ENCODE data around the gene RAET1G.
A peak's percentile ranks its signal among the peaks of the same experiment; 100 is the strongest.
"Not testable (repeated sequence)": the region's sequence is repeated elsewhere in the genome, so short reads cannot be mapped to it uniquely, and the experiment has no call there.

RAET1G gene

GRCh38 chr6:149935246-149935645 is 12.3 kb upstream of the RAET1G start:
- DNase-seq (ENCODE audit: low read depth in 1 of 2, low spot score in 1 of 2), result no peak

- DNase-seq (ENCODE audit: low read depth in 1 of 2, low spot score in 1 of 2), result peak; percentile 42 to 71
Measured at GRCh38 chr6:149934249-149935156, 11.6 kb upstream of the RAET1G start.

GRCh38 chr6:149933461-149933860 is 10.5 kb upstream of the RAET1G start:
- DNase-seq (ENCODE audit: low read depth in 1 of 2, low spot score in 1 of 2), result no peak

GRCh38 chr6:149933036-149933435 is 10.1 kb upstream of the RAET1G start:
- DNase-seq (ENCODE audit: low read depth in 1 of 2, low spot score in 1 of 2), result no peak

GRCh38 chr6:149931501-149931900 is 8.6 kb upstream of the RAET1G start:
- no peak for DNase-seq (ENCODE audit: low read depth in 1 of 2, low spot score in 1 of 2)

DNA sequence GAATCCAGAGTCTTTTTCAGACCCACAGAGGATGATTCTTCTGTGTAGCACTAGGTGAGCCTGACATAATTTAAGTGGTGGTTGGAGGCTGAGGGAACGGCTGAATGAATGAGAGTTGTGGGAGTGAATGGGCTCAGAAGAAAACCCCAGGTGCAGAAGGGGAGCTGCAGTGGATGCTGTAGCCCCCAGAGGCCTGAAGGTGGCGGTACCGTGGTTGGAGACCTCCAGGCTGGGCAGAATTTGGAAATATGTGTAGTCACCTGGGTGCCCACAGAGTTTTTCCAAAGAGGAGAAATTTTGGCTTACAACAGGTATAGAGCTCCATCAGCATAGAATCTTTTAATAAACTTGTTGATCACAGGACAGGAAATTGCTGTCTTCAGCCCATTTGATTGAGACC is 6.5 kb upstream of the RAET1G start:
- no peak for DNase-seq (ENCODE audit: low read depth in 1 of 2, low spot score in 1 of 2)

DNA sequence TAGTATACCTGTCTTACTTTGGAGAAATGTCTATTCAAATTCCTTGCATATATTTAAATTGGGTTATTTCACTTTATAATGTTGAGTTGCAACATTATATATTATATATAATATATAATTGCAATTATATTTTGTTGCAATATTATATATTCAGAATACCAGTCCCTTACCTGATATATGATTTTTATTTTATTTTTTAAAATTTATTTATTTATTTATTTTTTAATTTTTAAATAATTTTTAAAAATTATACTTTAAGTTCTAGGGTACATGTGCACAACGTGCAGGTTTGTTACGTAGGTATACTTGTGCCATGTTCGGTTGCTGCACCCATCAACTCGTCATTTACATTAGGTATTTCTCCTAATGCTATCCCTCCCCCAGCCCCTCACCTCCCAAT is 4.1 kb upstream of the RAET1G start:
- DNase-seq (ENCODE audit: low read depth in 1 of 2, low spot score in 1 of 2), result not testable (repeated sequence)

- DNase-seq (ENCODE audit: low read depth in 1 of 2, low spot score in 1 of 2), result peak; percentile 49 to 70
Measured at GRCh38 chr6:149925974-149926777, 3.3 kb upstream of the RAET1G start.

DNA sequence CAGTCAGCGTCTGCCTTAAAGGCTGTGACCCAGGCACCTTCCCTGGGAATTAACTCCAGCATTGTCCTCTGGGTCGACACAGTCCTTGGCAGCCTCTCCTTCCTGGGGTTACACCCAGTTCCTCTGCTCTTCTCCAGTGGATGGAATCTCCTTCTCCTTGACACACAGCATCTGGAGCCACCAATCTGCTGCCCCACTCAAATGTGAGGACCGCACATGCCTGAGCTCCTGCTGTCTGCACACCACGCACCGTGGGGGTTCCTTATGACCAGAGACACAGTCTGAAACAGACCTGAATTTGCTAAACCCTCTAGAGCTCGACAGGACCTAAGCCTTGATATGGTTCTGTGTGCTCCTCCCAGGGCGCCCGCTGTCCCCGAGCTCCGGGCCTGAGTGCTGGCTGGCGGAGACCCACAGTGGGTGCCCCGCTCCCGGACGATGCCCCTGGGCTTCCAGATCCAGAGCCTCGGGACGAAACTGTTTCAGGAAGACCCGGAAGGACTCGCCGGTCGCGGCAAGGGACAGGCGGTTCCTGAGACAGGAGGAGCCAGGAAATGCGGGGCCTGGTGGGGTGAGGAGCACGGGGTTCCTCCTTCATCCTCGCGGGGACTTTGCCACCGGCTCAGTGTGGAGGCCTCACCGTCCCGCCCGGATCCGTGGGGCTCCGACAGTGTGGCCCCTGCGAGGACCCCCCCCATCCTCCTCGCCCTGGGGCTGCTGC is 2.5 kb upstream of the RAET1G start:
- DNase-seq (ENCODE audit: low read depth in 1 of 2, low spot score in 1 of 2), result no peak

DNA sequence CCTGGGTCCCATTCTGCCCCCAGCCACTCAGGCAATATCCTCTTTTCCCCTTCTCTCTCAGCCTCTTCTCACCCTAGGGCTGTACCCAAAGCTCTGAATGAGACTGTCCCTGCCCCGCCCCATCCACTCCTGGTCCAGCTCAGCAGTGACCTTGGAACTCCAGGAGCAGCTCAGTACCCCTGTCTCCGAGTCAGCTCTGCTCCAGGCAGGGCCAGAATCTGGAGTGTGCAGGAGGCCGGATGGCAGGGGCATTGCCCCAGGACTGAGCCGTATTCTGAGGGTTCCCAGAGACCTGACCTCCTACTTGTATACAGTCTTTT is 2.0 kb upstream of the RAET1G start:
- no peak for DNase-seq (ENCODE audit: low read depth in 1 of 2, low spot score in 1 of 2)

DNA sequence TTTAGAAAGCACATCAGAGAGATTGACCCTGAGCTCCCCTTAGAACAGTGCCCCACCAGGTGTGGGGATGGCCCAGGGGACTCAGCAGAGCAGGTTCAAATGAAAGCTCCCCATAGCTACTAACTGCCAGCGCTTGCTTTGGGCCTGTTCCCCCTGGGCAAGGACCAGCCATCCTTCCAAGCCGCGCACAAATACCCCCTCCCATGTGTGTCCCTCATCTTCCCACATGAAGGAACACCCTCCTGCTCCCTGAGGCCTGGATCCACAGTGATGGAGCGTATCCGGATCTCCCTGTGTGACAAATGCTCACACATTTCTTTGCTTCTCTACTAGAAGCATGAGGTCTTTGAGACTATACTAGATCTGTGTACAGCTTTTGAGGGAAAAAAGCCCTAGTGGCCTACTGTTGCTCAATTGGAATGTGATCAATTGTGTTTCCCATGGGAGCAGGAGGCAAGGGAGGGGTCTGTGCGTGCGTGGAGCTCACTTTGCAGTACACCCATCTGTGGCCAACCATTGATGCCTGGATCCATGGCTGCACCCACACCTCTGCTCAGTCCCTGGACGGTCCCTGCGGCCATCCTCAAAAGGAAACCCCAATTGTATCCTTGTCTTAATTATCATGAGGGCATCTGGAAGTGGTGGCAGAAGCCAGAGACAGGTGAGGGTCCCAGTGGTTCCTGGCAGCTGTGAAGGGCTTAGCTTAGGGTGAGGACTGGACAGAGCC is 1.4 kb upstream of the RAET1G start:
- no peak for DNase-seq (ENCODE audit: low read depth in 1 of 2, low spot score in 1 of 2)

DNA sequence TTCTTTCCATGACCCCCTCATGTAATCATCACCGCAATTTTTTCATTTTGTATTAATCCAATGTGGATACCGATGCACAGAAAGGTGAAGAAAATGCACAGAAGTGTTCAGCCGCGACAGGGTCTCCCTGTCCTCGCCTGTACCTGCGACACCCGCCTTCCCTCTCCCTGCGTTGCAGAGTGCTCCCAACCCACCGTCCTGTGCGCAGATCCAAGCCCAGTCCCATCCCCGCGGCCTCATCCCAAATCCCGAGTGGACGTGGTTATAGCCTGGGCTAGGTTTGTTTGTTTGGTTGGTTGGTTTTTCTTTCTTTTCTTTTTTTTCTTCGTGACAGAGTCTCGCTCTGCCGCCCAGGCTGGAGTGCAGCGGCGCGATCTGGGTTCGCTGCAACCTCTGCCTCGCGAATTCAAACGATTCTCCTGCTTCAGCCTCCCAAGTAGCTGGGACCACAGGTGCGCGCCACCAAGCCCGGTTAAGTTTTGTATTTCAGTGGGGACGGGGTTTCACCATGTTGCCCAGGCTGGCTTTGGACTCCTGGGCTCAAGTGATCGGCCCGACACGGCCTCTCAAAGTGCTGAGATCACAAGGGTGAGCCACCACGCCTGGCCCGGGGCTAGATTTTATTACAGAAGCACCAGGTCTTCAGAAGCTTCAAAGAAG is 536 bp upstream of the RAET1G start:
- DNase-seq (ENCODE audit: low read depth in 1 of 2, low spot score in 1 of 2), result no peak

DNA sequence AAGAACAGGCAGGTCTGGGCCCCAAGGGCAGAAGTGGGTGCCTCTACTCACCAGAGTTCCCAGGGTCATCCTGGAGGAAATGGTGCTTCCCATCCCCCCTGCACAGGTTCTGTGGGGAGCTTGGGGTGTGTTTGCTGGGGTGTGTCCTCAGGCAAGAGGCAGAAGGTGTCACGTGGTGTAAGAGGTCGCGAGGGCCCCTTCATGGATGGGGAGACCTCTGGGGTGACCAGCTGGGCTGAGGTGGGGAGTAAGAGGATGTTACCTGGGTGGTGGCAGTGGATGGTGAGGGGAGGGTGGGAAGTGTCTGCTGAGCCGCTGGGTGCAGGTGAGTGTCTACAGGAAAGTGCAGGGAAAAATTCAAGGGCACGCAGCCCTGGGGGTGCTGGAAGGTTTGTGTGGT is 830 bp downstream of the RAET1G start:
- DNase-seq (ENCODE audit: low read depth in 1 of 2, low spot score in 1 of 2), result not testable (repeated sequence)

GRCh38 chr6:149921361-149921760 is 1.6 kb downstream of the RAET1G start:
- no peak for DNase-seq (ENCODE audit: low read depth in 1 of 2, low spot score in 1 of 2)

GRCh38 chr6:149919834-149920225 is 3.1 kb downstream of the RAET1G start:
- DNase-seq (ENCODE audit: low read depth in 1 of 2, low spot score in 1 of 2), result no peak

DNA sequence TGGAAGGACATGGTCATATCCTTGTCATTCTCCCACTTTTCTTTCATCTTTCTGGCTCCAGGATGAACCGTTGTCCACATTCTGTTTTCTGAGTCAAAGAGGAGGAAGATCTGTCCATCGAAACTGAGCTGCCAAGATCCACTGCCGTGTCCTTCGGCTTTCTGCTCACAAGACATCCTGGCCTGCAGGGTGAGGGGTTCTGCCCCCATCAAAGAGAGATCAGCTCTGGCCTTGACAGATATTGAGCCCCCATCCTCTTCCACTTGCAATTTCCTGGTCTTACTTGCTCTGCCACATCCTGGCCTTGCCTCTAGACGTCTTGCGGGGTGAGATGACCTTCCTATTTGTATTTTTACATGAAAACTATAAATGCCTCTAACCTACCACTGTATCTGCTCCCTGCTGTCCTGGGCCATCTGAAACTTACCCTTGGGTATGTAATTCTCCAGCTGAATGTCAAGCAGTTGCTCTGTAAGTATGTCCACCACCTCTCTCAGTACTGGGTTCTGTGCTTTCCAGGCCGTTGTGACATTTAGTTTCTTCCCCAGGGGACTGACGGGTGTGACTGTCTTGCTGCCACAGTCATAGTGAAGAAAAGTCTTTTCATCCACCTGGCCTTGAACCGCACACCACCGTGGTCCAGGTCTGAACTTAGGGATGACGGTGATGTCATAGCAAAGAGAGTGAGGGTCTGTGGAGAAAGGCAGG is 3.6 kb downstream of the RAET1G start:
- not testable (repeated sequence) for DNase-seq (ENCODE audit: low read depth in 1 of 2, low spot score in 1 of 2)

DNA sequence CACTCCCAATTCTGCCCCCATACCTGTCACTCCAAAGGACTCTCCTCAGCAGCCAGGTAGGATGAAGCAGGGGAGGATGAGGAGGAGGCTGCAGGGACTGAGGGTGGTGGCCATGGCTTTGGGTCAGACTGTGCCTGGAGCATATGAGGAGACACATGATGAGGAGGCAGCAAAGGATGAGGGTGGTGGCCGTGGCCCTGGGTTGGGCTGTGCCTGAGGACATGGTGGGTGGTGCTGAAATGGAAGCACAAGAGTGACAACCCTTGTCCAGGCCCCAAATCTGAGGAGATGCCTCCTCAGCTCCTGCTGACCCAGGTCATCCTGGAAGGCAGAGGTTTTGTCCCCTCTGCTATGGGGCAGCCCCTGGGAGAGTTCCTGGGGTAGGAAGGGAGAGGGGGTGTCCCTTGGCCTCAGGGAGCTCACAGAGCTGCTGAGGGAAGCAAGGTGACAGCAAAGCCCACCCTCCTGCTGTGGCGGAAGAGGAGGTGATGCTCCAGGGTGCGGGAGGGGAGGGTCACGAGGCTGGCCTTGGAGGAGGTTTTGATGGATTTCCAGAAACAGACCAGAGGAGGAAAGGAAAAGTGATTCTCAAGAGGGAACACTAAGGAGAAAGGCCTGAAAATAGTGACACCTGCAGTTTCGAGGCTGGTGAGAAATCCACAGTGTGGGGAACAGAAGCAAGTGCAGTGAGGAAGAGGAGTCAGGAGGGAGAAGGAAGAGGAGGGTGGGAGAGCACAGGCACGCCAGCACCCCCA is 4.6 kb downstream of the RAET1G start:
- no peak for DNase-seq (ENCODE audit: low read depth in 1 of 2, low spot score in 1 of 2)

DNA sequence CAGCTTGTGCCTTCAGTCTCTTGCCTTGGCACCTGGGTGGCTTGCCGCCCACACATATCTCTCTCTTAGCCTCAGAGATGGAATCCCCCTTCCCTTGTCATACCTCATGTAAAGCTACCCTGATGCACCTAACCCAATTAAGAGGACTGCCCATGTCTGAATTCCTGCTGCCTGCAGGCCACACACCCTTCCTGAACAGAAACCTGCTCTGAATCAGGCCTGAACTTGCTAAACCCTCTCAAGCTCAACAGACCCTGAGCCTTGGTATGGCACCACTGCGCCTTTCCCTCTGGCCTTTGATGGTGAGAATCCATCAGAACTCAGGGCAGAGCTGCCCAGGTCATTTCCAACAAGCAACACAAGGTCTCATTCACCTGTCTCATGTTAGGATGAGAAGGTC is 5.2 kb downstream of the RAET1G start:
- no peak for DNase-seq (ENCODE audit: low read depth in 1 of 2, low spot score in 1 of 2)
